PC-9 (cell line): Measurements from ENCODE around the gene MCC. TPM values are rescaled to one million over a fixed set of nuclear protein-coding genes. Genes with fewer than 3 reads are reported as not detected.

Experiments used
- BruUV-seq: library from RNA; stranded (reverse); fragments of 400-500 nt; replicated peaks from 2 replicates; lab custom pipeline; 2021; lab: Mats Ljungman, UMichigan
- CTCF ChIA-PET: fragments of 300-600 bp; sonication (Branson Sonifier 250); formaldehyde crosslinking; loops from one replicate; lab custom pipeline; 2022; ENCODE audit warnings: antibody characterized with exemption; lab: Charles Lee
- POLR2A ChIA-PET: fragments of 300-600 bp; sonication (Branson Sonifier 250); formaldehyde crosslinking; loops from one replicate; lab custom pipeline; 2022; ENCODE audit warnings: antibody characterized with exemption; ENCODE audit not compliant: unreplicated experiment; lab: Charles Lee
- DNase-seq, 2 experiments: peaks; one replicate each; pipeline versions ENCODE4 v3.0.0 to v3.0.0-alpha.2; 2015 to 2022; ENCODE audit warnings: mixed read lengths in 1 of 2
- H2AFZ ChIP-seq: fragments of 200-600 bp; sonication (generic); 2 replicates; pipeline ENCODE4 v1.8.1; 2017; ENCODE audit warnings: antibody characterized with exemption
- H3F3A ChIP-seq: fragments of 200-600 bp; sonication (generic); 2 replicates; pipeline ENCODE4 v1.8.1; 2017; ENCODE audit warnings: antibody characterized with exemption, mild to moderate bottlenecking, low read depth; ENCODE audit not compliant: insufficient read depth
- H3K27ac ChIP-seq: fragments of 200-600 bp; sonication (generic); 2 replicates; pipeline ENCODE4 v1.6.1; 2016; ENCODE audit warnings: mixed run types
- H3K27me3 ChIP-seq: fragments of 200-600 bp; sonication (generic); 2 replicates; pipeline ENCODE4 v1.6.1; 2016; ENCODE audit warnings: low read depth, mixed run types; ENCODE audit not compliant: insufficient read depth
- H3K36me3 ChIP-seq: fragments of 200-600 bp; sonication (generic); 2 replicates; pipeline ENCODE4 v1.6.1; 2016; ENCODE audit warnings: low read depth, mixed run types
- H3K4me1 ChIP-seq: fragments of 200-600 bp; sonication (generic); replicated peaks from 2 replicates; pipeline ENCODE4 v1.6.1; 2016; ENCODE audit warnings: mixed run types; ENCODE audit not compliant: insufficient read depth
- H3K4me2 ChIP-seq: fragments of 200-600 bp; sonication (generic); 2 replicates; pipeline ENCODE4 v1.6.1; 2017; ENCODE audit warnings: mixed run types
- H3K4me3 ChIP-seq: fragments of 200-600 bp; sonication (generic); 2 replicates; pipeline ENCODE4 v1.6.1; 2016; ENCODE audit warnings: mixed run types
- H3K79me2 ChIP-seq: fragments of 200-600 bp; sonication (generic); 2 replicates; pipeline ENCODE4 v1.6.1; 2017; ENCODE audit warnings: low read depth, mixed run types
- H3K9me2 ChIP-seq: fragments of 200-600 bp; sonication (generic); 2 replicates; pipeline ENCODE4 v1.8.1; 2017; ENCODE audit warnings: mild to moderate bottlenecking; ENCODE audit not compliant: insufficient read depth
- H3K9me3 ChIP-seq: fragments of 200-600 bp; sonication (generic); 2 replicates; pipeline ENCODE4 v1.8.1; 2016; ENCODE audit warnings: low read depth; ENCODE audit not compliant: insufficient read depth
- H4K20me1 ChIP-seq: fragments of 200-600 bp; sonication (generic); 2 replicates; pipeline ENCODE4 v1.8.1; 2017; ENCODE audit not compliant: insufficient read depth
- EZH2 ChIP-seq: fragments of 200-600 bp; sonication (generic); IDR thresholded peaks from 2 replicates; pipeline ENCODE4 v1.8.0; 2017; ENCODE audit warnings: antibody characterized with exemption, low read depth
- intact Hi-C: fragments of 100-400 bp; cut with micrococcal nuclease; formaldehyde crosslinking; loops from one replicate; pipeline ENCODE4 v1.10.0; 2022; ENCODE audit not compliant: unreplicated experiment
- total RNA-seq: library from RNA; stranded (reverse); gene quantifications from 2 replicates; pipeline ENCODE4 v1.2.3, GENCODE V29; 2021
- TF ChIP-seq, protein P1 (sequence below): fragments of 200-600 bp; sonication (generic); conservative IDR thresholded peaks from 2 replicates; pipeline ENCODE4 v1.6.1; 2017; ENCODE audit warnings: mixed run types, antibody characterized with exemption, mild to moderate bottlenecking, moderate library complexity

MCC gene
- total RNA-seq, 1 experiment from 2014 or later = 2.5 TPM

DNA sequence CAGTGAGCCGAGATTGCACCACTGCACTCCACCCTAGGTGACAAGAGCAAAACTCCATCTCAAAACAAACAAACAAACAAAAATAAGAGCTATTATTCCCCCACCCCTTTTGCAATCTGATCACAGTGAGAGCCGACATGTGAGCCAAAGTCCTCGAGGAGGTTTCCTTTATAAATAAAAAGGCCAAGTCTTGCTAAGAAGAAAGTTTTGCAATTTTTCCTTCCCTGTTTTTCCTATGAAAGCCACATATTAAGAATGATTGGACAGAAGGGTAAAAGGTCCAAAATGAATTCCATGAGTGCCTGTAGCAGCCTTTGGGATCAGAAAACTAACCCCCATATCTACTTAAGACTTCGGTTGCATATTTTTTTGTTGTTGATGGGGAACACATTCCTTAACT, 233.1 kb downstream of the MCC start:
- no TSS peak for BruUV-seq
- Histone ChIP-seq H3K4me1 (no peaks in the 10 kb centered on the region), H3F3A (no peaks in the 10 kb centered on the region), H3K27ac (no peak overlapping the region), H3K27me3 (no peaks in the 10 kb centered on the region), H3K9me2 (no peaks in the 10 kb centered on the region), H3K4me3 (no peak overlapping the region), H4K20me1 (no peaks in the 10 kb centered on the region), H3K9me3 (no peaks in the 10 kb centered on the region), H3K4me2 (no peak overlapping the region), H2AFZ (no peak overlapping the region), H3K36me3 (no peaks in the 10 kb centered on the region), H3K79me2 (no peaks in the 10 kb centered on the region)
- ChIA-PET CTCF (no interaction called here), POLR2A (no interaction called here)
- no peak for TF ChIP-seq EZH2
- TF ChIP-seq, protein P1, sequence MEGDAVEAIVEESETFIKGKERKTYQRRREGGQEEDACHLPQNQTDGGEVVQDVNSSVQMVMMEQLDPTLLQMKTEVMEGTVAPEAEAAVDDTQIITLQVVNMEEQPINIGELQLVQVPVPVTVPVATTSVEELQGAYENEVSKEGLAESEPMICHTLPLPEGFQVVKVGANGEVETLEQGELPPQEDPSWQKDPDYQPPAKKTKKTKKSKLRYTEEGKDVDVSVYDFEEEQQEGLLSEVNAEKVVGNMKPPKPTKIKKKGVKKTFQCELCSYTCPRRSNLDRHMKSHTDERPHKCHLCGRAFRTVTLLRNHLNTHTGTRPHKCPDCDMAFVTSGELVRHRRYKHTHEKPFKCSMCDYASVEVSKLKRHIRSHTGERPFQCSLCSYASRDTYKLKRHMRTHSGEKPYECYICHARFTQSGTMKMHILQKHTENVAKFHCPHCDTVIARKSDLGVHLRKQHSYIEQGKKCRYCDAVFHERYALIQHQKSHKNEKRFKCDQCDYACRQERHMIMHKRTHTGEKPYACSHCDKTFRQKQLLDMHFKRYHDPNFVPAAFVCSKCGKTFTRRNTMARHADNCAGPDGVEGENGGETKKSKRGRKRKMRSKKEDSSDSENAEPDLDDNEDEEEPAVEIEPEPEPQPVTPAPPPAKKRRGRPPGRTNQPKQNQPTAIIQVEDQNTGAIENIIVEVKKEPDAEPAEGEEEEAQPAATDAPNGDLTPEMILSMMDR = no peak
- DNase-seq = no peak
- intact Hi-C loops = no loop called here

DNA sequence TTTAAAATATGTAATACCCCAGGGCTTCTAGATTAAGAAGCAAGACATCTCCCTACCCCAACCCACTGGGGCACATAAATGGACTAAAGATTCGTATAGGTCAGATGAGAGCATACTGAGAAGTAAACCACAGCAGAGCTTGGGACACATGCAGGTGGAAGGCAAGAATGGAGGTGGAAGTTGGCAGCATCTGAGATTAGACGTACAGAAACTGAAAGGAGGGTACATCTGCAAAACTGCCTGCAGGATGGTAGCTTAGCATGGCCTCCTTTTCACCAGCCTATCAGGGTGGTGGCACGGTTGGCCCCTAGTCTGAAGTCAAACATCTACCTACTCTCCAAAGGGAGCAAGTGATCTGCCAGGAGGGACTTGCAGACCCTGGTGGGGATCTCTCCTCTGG, 235.2 kb downstream of the MCC start:
- no peak for TF ChIP-seq EZH2
- TF ChIP-seq, protein P1 = no peak
- H4K20me1 ChIP-seq = no peaks in the 10 kb centered on the region
- no peaks in the 10 kb centered on the region for H3K36me3 ChIP-seq
- intact Hi-C loops = no loop called here
- no peaks in the 10 kb centered on the region for H3K79me2 ChIP-seq
- no peaks in the 10 kb centered on the region for H3K4me1 ChIP-seq
- no peaks in the 10 kb centered on the region for H3K9me2 ChIP-seq
- no peak for DNase-seq
- no peak overlapping the region for H2AFZ ChIP-seq
- ChIA-PET CTCF (no interaction called here), POLR2A (no interaction called here)
- no peak overlapping the region for H3K4me3 ChIP-seq
- H3K4me2 ChIP-seq = no peak overlapping the region
- no TSS peak for BruUV-seq
- no peaks in the 10 kb centered on the region for H3F3A ChIP-seq
- H3K9me3 ChIP-seq = no peaks in the 10 kb centered on the region
- H3K27me3 ChIP-seq = no peaks in the 10 kb centered on the region
- H3K27ac ChIP-seq = no peak overlapping the region

- no peaks in the 10 kb centered on the region for H3K4me1 ChIP-seq
- no TSS peak for BruUV-seq
- no peak for DNase-seq
- no peak overlapping the region for H3K4me2 ChIP-seq
- H3K4me3 ChIP-seq = no peak overlapping the region
- ChIA-PET POLR2A (no interaction called here), CTCF (no interaction called here)
- no peak overlapping the region for H2AFZ ChIP-seq
- H3K36me3 ChIP-seq = no peaks in the 10 kb centered on the region
- no peaks in the 10 kb centered on the region for H3F3A ChIP-seq
- H3K27me3 ChIP-seq = no peaks in the 10 kb centered on the region
- TF ChIP-seq, protein P1 = no peak
- no peak for TF ChIP-seq EZH2
- H3K79me2 ChIP-seq = no peaks in the 10 kb centered on the region
- no peaks in the 10 kb centered on the region for H4K20me1 ChIP-seq
- H3K27ac ChIP-seq = no peak overlapping the region
- intact Hi-C loops = no loop called here
- no peaks in the 10 kb centered on the region for H3K9me2 ChIP-seq
- no peaks in the 10 kb centered on the region for H3K9me3 ChIP-seq
Measured at GRCh38 chr5:113252066-113252465, 236.2 kb downstream of the MCC start.
